Central memory CD8-positive, alpha-beta T cell (primary cell): ENCODE results near the gene SEMA3E.
"Not testable (repeated sequence)": the region's sequence is repeated elsewhere in the genome, so short reads cannot be mapped to it uniquely, and the experiment has no call there.

Experiments used
- ATAC-seq: fragments of 150-1000 bp; cut with Tn5 transposase; replicated peaks from 2 replicates; pipeline ENCODE4 v1.10.0; 2022; ENCODE audit warnings: mild to moderate bottlenecking, moderate FRiP score, moderate number of reproducible peaks; ENCODE audit not compliant: poor library complexity, severe bottlenecking; ENCODE audit errors: extremely low read depth
- DNase-seq, 2 donors: peaks; one replicate each; pipeline ENCODE4 v3.0.0; 2021; ENCODE audit warnings: low spot score in 2 of 2
- H3K27ac Mint-ChIP-seq: one replicate; pipeline ENCODE4 v1.8.0; 2022; ENCODE audit warnings: low read depth, mild to moderate bottlenecking, moderate library complexity, mixed read lengths
- H3K27me3 Mint-ChIP-seq: one replicate; pipeline ENCODE4 v1.8.0; 2022; ENCODE audit warnings: mixed read lengths
- H3K36me3 Mint-ChIP-seq: one replicate; pipeline ENCODE4 v1.8.0; 2022; ENCODE audit warnings: mild to moderate bottlenecking, moderate library complexity, mixed read lengths; ENCODE audit not compliant: insufficient read depth
- H3K4me1 Mint-ChIP-seq: one replicate; pipeline ENCODE4 v1.8.0; 2022; ENCODE audit warnings: mixed read lengths
- H3K4me3 Mint-ChIP-seq: one replicate; pipeline ENCODE4 v1.8.0; 2022; ENCODE audit warnings: mild to moderate bottlenecking, moderate library complexity, mixed read lengths
- H3K9me3 Mint-ChIP-seq: one replicate; pipeline ENCODE4 v1.8.0; 2022; ENCODE audit warnings: mixed read lengths

Gene SEMA3E

DNA sequence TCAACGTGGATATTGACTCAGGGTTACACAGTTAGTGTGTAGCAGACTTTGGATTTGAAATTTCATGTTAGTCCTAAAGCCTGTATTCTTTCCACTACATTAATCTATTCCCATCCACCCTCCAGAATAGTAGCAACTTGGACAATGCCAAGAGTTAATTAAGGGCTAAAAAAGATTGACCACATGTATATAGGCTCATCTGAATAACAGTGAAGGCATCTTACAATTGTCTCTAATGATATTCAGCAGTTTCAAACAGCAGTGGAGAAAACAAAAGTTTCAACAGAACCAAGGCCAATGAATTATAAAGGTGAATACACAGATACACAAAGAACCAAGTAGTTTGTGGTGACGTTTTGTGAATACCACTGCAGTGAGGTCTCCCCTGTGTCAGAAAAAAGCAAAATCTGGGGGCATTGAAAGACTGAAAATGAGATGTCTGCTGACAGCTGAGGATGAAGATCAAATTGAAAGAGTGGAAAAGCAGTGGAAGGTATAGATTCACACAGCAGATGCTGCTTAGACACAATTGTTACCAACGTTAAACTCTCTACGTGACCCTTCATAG lies 202.8 kb downstream of the SEMA3E start:
- no peak overlapping the region for H3K4me3 Mint-ChIP-seq

GRCh38 chr7:83442911-83443310 lies 206.0 kb downstream of the SEMA3E start:
- no peaks in the 10 kb centered on the region for H3K4me1 Mint-ChIP-seq
- DNase-seq (no peak), ATAC-seq (no peak)
- no peaks in the 10 kb centered on the region for H3K36me3 Mint-ChIP-seq
- H3K27ac Mint-ChIP-seq, result no peak overlapping the region
- no peak overlapping the region for H3K4me3 Mint-ChIP-seq
- no peaks in the 10 kb centered on the region for H3K27me3 Mint-ChIP-seq
- H3K9me3 Mint-ChIP-seq, result peaks cover 25% of the 10 kb centered on the region

More for the DNA sequence above, 202.8 kb downstream of the SEMA3E start:
- Mint-ChIP-seq H3K36me3 (no peaks in the 10 kb centered on the region), H3K9me3 (peaks cover 30% of the 10 kb centered on the region), H3K27me3 (no peaks in the 10 kb centered on the region), H3K27ac (no peak overlapping the region), H3K4me1 (no peaks in the 10 kb centered on the region)
- DNase-seq, result no peak
- no peak for ATAC-seq

GRCh38 chr7:83439026-83439425 lies 209.9 kb downstream of the SEMA3E start:
- Mint-ChIP-seq H3K4me1 (no peaks in the 10 kb centered on the region), H3K36me3 (no peaks in the 10 kb centered on the region), H3K27me3 (no peaks in the 10 kb centered on the region), H3K9me3 (peaks cover 28% of the 10 kb centered on the region), H3K4me3 (no peak overlapping the region), H3K27ac (no peak overlapping the region)
- ATAC-seq, result no peak
- no peak for DNase-seq

- not testable (repeated sequence) for H3K27me3 Mint-ChIP-seq, H3K4me3 Mint-ChIP-seq, H3K4me1 Mint-ChIP-seq, DNase-seq, H3K27ac Mint-ChIP-seq, H3K36me3 Mint-ChIP-seq, ATAC-seq
- H3K9me3 Mint-ChIP-seq, result peaks cover 16% of the 10 kb centered on the region
Observed at GRCh38 chr7:83430289-83430688, 218.7 kb downstream of the SEMA3E start.

- H3K27ac Mint-ChIP-seq, result no peak overlapping the region
- peaks cover 19% of the 10 kb centered on the region for H3K9me3 Mint-ChIP-seq
- H3K4me3 Mint-ChIP-seq, result no peak overlapping the region
- no peaks in the 10 kb centered on the region for H3K27me3 Mint-ChIP-seq
- no peaks in the 10 kb centered on the region for H3K36me3 Mint-ChIP-seq
- no peak for DNase-seq
- no peaks in the 10 kb centered on the region for H3K4me1 Mint-ChIP-seq
- no peak for ATAC-seq
Observed at GRCh38 chr7:83429493-83429892, 219.4 kb downstream of the SEMA3E start.

- Mint-ChIP-seq H3K27me3 (no peaks in the 10 kb centered on the region), H3K9me3 (peaks cover 19% of the 10 kb centered on the region), H3K4me1 (no peaks in the 10 kb centered on the region), H3K4me3 (no peak overlapping the region), H3K27ac (no peak overlapping the region), H3K36me3 (no peaks in the 10 kb centered on the region)
- no peak for DNase-seq
- no peak for ATAC-seq
Observed at GRCh38 chr7:83427884-83428283, 221.1 kb downstream of the SEMA3E start.

DNA sequence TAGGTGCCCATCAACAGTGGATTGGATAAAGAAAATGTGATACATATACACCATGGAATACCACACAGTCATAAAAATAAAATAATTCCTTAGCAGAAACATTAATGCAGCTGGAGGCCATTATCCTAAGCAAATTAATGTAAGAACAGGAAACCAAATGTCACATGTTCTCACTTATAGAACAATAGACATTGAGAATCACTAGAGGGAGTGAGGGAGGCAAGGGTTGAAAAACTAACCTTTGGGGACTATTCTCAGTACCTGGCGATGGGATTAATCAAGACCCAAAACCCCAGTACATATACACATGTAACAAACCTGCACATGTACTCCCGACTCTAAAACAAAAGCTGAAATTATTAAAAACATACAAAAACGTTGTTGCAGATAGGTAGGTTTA lies 222.6 kb downstream of the SEMA3E start:
- H3K9me3 Mint-ChIP-seq, result peaks cover 25% of the 10 kb centered on the region
- H3K27ac Mint-ChIP-seq, result no peak overlapping the region
- H3K36me3 Mint-ChIP-seq, result no peaks in the 10 kb centered on the region
- no peak overlapping the region for H3K4me3 Mint-ChIP-seq
- DNase-seq, result no peak
- H3K27me3 Mint-ChIP-seq, result no peaks in the 10 kb centered on the region
- H3K4me1 Mint-ChIP-seq, result no peaks in the 10 kb centered on the region
- no peak for ATAC-seq

DNA sequence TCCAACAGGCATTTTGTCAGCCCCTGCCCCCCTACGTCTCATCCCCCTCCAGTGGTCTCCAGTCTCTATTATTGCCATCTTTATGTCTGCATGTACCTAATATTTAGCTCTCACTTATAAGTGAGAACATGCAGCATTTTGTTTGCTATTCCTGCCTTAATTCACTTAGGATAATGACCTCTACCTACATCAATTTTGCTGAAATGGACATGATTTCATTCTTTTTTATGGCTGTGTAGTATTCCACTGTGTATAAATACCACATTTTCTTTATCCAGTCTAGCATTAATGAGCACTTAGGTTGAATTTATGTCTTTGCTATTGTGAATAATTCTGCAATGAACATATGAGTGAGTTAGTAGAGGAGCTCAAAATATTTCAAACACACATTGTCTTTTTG lies 229.9 kb downstream of the SEMA3E start:
- Mint-ChIP-seq H3K27me3 (no peaks in the 10 kb centered on the region), H3K36me3 (no peaks in the 10 kb centered on the region), H3K9me3 (peaks cover 16% of the 10 kb centered on the region), H3K4me3 (no peak overlapping the region), H3K27ac (no peak overlapping the region), H3K4me1 (no peaks in the 10 kb centered on the region)
- no peak for ATAC-seq
- DNase-seq, result no peak

DNA sequence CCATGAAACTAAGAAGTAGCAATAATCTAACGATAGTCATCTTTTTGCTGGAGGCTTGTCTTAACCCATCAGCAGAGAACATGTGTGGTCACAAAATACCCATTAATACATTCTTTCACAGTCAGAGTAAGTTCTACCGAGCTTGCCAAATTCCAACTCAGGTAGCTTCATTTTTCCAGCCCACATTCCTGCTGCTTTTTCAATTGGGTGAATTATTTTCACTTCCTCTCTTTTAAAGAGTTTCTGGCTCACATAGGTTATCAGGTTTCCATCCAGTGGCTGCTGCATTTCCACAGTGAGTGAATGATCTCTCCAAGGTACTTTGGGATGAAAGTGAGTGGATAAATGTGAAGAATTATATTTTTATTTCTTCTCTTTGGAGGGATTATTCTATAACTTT lies 233.1 kb downstream of the SEMA3E start:
- H3K4me1 Mint-ChIP-seq, result no peaks in the 10 kb centered on the region
- no peaks in the 10 kb centered on the region for H3K27me3 Mint-ChIP-seq
- no peak overlapping the region for H3K27ac Mint-ChIP-seq
- no peaks in the 10 kb centered on the region for H3K36me3 Mint-ChIP-seq
- no peak for ATAC-seq
- no peak for DNase-seq
- H3K9me3 Mint-ChIP-seq, result peaks cover 10% of the 10 kb centered on the region
- no peak overlapping the region for H3K4me3 Mint-ChIP-seq

DNA sequence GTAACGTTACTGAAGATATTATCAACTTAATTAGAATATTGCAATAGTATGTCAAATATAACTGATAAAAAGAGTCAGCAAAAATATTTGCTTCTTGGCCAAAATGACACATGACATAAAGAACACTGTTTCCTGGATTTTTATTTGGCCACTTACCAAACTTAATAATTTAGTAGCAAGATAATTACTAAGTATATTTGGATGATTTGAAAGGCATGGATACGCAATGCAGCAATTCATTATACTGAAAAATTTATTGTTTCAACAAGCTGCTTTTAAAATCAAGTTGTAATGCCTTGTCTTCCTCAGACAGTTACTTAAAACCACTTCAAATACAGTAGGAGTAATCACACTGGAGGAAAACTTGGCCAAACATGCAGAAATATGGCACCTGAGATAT lies 234.0 kb downstream of the SEMA3E start:
- ATAC-seq (no peak), DNase-seq (no peak)
- H3K36me3 Mint-ChIP-seq, result no peaks in the 10 kb centered on the region
- no peak overlapping the region for H3K4me3 Mint-ChIP-seq
- H3K27ac Mint-ChIP-seq, result no peak overlapping the region
- H3K4me1 Mint-ChIP-seq, result no peaks in the 10 kb centered on the region
- peaks cover 10% of the 10 kb centered on the region for H3K9me3 Mint-ChIP-seq
- H3K27me3 Mint-ChIP-seq, result no peaks in the 10 kb centered on the region

DNA sequence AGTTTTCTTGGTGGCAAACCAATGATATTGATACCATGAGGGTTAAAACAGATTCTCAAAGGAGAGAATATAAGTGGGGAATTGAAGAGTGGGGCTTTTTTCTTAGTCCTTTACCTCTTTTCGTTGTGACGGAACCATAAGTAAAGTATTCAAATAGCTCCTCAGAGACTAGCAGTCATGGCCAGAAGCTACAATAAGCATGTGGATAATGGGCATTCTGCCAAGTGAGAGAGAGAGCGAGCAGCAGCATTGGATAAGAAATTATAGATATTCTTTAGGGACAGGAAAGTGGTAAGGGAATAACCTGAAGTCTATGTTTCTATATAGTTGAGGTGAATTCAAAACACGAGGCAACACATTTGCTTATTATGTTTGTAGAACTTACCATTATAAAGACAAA lies 235.1 kb downstream of the SEMA3E start:
- no peak overlapping the region for H3K27ac Mint-ChIP-seq
- no peak for DNase-seq

DNA sequence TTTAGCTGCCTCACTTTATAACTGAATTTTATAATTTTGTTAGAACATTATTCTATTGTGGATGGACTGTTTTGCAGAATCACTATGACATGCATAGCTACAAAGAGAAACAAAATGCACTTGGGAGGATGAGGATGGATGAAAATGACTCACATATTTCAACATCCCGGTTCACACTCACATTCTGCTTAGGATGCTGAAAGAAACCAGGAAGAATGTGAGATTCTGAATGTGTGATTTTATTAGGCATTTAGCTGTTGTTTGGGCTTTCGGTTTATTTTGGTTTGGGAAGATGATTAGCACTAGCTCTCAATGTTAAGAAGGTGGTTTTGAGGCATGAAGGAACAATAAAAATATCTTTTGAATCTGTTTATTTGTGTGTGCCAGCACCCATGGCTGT lies 235.5 kb downstream of the SEMA3E start:
- Mint-ChIP-seq H3K4me3 (no peak overlapping the region), H3K4me1 (no peaks in the 10 kb centered on the region), H3K27me3 (no peaks in the 10 kb centered on the region), H3K9me3 (peaks cover 1% of the 10 kb centered on the region), H3K27ac (no peak overlapping the region), H3K36me3 (no peaks in the 10 kb centered on the region)
- DNase-seq, result no peak
- ATAC-seq, result no peak

More for the DNA sequence above, 235.1 kb downstream of the SEMA3E start:
- no peaks in the 10 kb centered on the region for H3K4me1 Mint-ChIP-seq
- H3K9me3 Mint-ChIP-seq, result peaks cover under 1% of the 10 kb centered on the region
- H3K27me3 Mint-ChIP-seq, result no peaks in the 10 kb centered on the region
- H3K36me3 Mint-ChIP-seq, result no peaks in the 10 kb centered on the region
- ATAC-seq, result no peak
- H3K4me3 Mint-ChIP-seq, result no peak overlapping the region

DNA sequence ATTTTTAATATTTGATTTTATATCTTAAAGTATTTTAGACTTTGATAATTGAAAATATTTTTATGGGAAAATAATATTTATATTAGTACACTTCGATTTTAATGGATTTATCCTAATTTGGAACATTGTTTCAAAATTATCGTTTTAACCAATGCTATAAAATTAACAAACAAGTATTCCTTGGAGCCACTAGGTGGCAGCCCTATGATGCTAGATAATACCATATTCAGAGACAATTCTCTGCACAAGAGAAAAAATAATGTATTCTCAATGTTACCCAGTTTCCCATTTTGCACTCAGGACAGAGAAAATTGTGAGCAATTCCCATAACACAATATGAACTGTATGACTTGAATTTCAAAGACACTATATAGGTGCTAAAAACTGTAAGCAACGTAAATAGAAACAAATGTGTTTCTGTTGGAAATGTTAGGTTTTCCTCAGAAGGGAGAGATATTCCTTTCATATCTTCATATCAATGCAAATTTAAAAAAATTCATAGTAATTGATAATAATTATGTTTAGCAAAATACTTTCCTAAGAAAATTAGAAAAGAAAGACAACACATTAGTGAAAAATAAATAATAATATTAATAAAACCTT lies 237.8 kb downstream of the SEMA3E start:
- no peaks in the 10 kb centered on the region for H3K27me3 Mint-ChIP-seq
- DNase-seq (no peak), ATAC-seq (no peak)
- H3K4me3 Mint-ChIP-seq, result no peak overlapping the region
- H3K27ac Mint-ChIP-seq, result no peak overlapping the region
- H3K36me3 Mint-ChIP-seq, result no peaks in the 10 kb centered on the region
- no peaks in the 10 kb centered on the region for H3K4me1 Mint-ChIP-seq
- peaks cover 6% of the 10 kb centered on the region for H3K9me3 Mint-ChIP-seq
